Heart left ventricle (tissue), 13 donors: ENCODE results near the gene USP2.

Experiments used
- POLR2A ChIP-seq, 2 donors: fragments of 450-650 bp; IDR thresholded peaks; one replicate each; pipeline ENCODE4 v1.6.1; 2017; ENCODE audit warnings: antibody characterized with exemption in 2 of 2, mild to moderate bottlenecking in 2 of 2, moderate library complexity in 2 of 2
- TF ChIP-seq, protein P1 (sequence below), 12 donors: fragments of 200-600 bp; sonication (generic) in 4 of 12; IDR thresholded peaks; one replicate each; pipeline versions ENCODE4 v1.5.0 to v1.8.0; 2018 to 2022; ENCODE audit warnings: antibody characterized with exemption in 12 of 12, mild to moderate bottlenecking in 5 of 12
- donor health status: ischemic (EF 13 %, LVEDD 7.1; RV severe dilation, severe dysfunction).
- donor health status: DM: no; HTN: yes; CAD: no.
- donor health status: DM: no; HTN: no; CAD: no.
- donor health status: ischemic (EF 25% LVEDD 6.9; RV normal size, moderate dysfunction).
- donor health status: ischemic (EF 25% LVEDD 5.7; RV mildly dilated, moderate dysfunction).
- donor health status: ischemic (EF 35%, LVEDD 5.7; RV mildly dilated, moderate dysfunction).
- donor health status: nonischemic (EF 11% LVEDD 7.7; RV severe dilation, severe dysfunction).
- donor health status: DM: yes; HTN: yes; CAD: no.
- donor health status: PGD.
- donor health status: ischemic (EF 29% LVEDD 5.4; RV normal size, mild dysfunction).
- donor health status: nonischemic (EF 23%, LVEDD 6.1; RV moderate dilation, normal function).

DNA sequence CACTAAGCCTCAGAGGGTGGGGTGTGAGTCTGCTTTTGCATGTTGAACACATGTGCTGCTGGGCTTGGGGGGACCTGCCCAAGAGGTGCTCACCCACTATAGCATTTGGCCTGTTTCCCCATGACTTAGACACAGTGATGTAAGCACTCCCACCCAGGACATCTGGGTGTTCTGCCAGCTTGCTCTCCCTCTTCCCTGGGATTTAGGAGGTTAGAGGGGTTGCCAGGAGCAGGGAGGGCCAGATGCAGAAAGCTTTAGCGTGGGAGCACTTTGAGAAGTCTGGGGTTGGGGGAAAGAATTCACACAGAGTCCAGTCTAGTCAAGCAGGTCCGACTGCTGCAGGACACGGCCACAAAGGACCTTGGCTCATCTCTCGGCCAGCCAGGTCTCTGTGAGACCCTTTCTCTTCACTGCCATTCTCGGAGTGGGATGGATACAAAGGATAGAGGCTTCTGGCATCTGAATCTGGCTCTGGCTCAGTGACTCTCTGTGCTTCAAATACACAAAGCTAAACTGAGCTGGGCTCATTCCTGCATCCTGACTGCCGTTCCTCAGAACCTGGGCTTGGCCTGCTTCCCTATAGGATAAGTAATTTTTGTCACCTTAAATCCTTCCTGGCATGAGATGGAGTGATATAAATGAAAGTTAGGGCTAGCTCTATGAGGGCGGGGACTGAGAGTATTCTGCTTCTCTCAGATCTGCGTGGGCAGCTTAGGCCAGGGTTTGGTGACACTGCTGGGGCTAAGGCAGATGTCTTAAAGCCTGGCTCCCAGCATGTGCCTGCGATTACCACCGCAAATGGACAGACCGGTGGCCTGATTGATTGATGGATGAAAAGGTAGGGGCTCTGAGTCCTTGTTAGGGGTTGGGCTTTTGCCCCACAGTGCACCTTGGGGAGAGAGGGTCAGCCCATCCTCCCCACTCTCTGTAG is 14.5 kb downstream of the USP2 start:
- TF ChIP-seq, protein P1, sequence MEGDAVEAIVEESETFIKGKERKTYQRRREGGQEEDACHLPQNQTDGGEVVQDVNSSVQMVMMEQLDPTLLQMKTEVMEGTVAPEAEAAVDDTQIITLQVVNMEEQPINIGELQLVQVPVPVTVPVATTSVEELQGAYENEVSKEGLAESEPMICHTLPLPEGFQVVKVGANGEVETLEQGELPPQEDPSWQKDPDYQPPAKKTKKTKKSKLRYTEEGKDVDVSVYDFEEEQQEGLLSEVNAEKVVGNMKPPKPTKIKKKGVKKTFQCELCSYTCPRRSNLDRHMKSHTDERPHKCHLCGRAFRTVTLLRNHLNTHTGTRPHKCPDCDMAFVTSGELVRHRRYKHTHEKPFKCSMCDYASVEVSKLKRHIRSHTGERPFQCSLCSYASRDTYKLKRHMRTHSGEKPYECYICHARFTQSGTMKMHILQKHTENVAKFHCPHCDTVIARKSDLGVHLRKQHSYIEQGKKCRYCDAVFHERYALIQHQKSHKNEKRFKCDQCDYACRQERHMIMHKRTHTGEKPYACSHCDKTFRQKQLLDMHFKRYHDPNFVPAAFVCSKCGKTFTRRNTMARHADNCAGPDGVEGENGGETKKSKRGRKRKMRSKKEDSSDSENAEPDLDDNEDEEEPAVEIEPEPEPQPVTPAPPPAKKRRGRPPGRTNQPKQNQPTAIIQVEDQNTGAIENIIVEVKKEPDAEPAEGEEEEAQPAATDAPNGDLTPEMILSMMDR (IDR thresholded peaks at IDR 0.05), result no peak
- no peak for TF ChIP-seq POLR2A (IDR thresholded peaks at IDR 0.05)
